NT2/D1 (cell line): ENCODE measurements around the gene ZEB1.
"Not testable (repeated sequence)": the region's sequence is repeated elsewhere in the genome, so short reads cannot be mapped to it uniquely, and the experiment has no call there.

Source experiments
- SUZ12 ChIP-seq: IDR thresholded peaks from 2 replicates; pipeline ENCODE4 v1.6.1; 2011; ENCODE audit not compliant: insufficient read length, insufficient read depth; ENCODE audit errors: extremely low read depth
- YY1 ChIP-seq: IDR thresholded peaks from 2 replicates; pipeline ENCODE4 v1.6.1; 2011; ENCODE audit not compliant: insufficient read length, insufficient read depth
- ZNF274 ChIP-seq: IDR thresholded peaks from 2 replicates; pipeline ENCODE4 v1.6.1; 2011; ENCODE audit warnings: mild to moderate bottlenecking, low read depth, low read length

GRCh38 chr10:31428499-31428898 is 109.5 kb downstream of the ZEB1 start:
- TF ChIP-seq YY1, SUZ12, ZNF274: not testable (repeated sequence)
